ENCODE results near the gene OASL.
A peak's percentile ranks its signal among the peaks of the same experiment; 100 is the strongest.

The OASL gene

DNA sequence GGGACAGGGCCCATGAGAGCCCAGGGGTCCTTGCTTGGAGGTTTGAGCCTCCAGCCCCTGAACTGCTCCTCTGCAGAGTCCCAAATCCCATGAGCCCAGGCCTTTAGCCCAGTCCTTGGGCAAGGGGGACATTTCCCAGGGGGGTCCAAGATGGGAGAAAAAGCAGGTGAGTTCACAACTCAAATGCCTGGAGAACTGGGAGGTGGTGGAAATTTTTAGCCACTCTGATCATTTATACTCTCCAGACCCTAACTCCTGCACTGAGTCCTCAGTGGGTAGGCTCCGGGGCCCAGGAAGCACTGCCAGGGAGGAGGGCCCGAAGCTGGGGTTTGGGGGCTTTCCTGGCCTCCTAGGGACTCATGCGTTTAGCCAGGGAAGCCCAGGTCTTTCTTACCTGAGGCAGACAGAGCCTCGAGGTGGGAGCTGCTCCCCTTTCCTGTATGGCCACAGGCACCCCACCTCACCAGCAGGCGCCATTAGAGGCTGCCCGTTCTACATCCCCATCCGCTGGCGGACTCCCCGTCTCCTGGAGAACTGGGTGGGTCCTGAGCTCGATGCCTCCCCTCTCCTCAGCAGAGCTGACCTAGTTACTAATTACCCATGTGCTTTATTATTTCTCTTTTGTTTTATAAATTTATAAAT, 59.7 kb downstream of the OASL start:
- TF ChIP-seq, protein P1, sequence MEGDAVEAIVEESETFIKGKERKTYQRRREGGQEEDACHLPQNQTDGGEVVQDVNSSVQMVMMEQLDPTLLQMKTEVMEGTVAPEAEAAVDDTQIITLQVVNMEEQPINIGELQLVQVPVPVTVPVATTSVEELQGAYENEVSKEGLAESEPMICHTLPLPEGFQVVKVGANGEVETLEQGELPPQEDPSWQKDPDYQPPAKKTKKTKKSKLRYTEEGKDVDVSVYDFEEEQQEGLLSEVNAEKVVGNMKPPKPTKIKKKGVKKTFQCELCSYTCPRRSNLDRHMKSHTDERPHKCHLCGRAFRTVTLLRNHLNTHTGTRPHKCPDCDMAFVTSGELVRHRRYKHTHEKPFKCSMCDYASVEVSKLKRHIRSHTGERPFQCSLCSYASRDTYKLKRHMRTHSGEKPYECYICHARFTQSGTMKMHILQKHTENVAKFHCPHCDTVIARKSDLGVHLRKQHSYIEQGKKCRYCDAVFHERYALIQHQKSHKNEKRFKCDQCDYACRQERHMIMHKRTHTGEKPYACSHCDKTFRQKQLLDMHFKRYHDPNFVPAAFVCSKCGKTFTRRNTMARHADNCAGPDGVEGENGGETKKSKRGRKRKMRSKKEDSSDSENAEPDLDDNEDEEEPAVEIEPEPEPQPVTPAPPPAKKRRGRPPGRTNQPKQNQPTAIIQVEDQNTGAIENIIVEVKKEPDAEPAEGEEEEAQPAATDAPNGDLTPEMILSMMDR (IDR thresholded peaks at IDR 0.05; ENCODE audit: extremely low read depth, missing control alignments): no peak
- DNase-seq (ENCODE audit: low spot score): no peak

DNA sequence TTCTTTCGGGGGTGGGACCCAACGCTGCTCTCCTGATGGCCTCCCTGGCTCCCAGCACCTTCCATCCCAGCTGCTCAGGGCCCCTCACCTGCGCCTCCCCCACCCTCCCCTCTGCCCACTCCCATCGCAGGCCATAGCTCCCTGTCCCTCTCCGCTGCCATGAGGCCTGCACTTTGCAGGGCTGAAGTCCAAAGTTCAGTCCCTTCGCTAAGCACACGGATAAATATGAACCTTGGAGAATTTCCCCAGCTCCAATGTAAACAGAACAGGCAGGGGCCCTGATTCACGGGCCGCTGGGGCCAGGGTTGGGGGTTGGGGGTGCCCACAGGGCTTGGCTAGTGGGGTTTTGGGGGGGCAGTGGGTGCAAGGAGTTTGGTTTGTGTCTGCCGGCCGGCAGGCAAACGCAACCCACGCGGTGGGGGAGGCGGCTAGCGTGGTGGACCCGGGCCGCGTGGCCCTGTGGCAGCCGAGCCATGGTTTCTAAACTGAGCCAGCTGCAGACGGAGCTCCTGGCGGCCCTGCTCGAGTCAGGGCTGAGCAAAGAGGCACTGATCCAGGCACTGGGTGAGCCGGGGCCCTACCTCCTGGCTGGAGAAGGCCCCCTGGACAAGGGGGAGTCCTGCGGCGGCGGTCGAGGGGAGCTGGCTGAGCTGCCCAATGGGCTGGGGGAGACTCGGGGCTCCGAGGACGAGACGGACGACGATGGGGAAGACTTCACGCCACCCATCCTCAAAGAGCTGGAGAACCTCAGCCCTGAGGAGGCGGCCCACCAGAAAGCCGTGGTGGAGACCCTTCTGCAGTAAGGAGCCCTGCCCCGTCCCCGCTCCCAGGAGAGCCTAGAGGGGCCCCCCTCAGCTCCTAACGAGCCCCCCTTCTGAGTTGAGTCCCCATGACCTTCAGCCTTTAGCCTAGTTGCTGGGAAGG, 60.5 kb downstream of the OASL start, which contains the start of gene HNF1A:
TSS of gene HNF1A (plus strand) at position 248 of the 924 bp plus-strand sequence. CDS start at position 474, 226 bp downstream.
- no peak for DNase-seq (ENCODE audit: low spot score)
- TF ChIP-seq, protein P1 (IDR thresholded peaks at IDR 0.05; ENCODE audit: extremely low read depth, missing control alignments): no peak

DNA sequence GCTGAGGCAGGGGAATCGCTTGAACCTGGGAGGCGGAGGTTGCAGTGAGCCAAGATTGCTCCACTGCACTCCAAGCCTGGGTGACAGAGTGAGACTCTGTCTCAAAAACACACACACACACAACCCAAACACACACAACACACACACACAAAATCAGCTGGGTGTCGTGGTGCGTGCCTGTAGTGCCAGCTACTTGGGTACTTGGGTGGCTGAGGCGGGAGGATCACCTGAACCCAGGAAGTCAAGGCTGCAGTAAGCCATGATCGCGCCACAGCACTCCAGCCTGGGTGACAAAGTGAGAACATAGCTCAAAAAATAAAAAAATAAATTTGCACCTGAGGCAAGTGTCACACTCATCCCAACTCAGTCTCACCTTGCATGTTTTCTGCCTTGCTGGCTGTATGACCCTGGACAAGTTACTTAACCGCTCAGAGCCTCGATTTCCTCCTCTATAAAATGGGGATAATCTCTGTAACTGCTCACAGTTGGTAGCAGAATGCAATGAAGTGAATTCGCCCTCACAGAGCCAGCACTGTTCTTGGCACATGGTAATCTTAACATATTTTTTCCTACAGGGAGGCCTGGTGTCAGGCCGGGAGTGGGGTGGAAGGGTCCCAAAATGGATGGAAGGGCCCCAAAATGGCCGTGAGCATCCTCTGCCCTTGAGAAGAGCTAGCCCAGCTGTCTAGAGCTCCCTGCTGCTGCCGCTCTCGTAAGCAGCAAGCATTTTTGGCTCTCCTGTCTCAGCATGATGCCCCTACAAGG, 61.3 kb downstream of the OASL start:
- DNase-seq (ENCODE audit: low spot score): no peak
- TF ChIP-seq, protein P1 (IDR thresholded peaks at IDR 0.05; ENCODE audit: extremely low read depth, missing control alignments): no peak

DNA sequence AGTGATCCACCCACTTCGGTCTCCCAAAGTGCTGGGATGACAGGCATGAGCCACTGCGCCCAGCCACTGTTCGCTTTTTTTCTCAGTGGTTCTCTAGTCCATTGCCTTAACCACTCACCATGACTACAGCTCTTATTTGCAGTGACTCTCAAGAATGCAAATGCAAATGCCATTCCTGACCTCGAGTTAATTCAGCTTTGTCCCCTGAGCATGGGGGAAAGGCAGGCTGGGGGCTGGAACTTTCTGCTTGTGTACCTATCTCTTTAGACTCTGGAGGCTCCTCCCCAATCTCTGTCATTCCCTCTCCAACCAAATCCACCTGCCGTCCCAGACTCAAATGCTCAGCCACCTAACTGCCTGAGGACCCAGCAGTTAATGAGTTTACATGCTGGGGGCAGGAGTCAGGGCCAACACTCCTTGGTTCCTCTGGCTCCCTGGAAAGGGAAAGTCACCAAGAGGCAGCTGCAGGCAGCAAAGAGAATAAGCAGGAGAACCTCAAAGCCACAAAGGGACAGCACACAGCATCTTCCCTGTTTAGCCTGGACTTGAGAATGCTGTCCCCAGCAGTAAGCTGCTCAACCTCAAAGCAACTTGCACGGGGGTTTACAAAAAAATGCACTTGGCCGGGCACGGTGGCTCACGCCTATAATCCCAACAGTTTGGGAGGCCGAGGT, 66.0 kb downstream of the OASL start:
- DNase-seq (ENCODE audit: low spot score): no peak
- TF ChIP-seq, protein P1 (IDR thresholded peaks at IDR 0.05; ENCODE audit: extremely low read depth, missing control alignments): no peak

DNA sequence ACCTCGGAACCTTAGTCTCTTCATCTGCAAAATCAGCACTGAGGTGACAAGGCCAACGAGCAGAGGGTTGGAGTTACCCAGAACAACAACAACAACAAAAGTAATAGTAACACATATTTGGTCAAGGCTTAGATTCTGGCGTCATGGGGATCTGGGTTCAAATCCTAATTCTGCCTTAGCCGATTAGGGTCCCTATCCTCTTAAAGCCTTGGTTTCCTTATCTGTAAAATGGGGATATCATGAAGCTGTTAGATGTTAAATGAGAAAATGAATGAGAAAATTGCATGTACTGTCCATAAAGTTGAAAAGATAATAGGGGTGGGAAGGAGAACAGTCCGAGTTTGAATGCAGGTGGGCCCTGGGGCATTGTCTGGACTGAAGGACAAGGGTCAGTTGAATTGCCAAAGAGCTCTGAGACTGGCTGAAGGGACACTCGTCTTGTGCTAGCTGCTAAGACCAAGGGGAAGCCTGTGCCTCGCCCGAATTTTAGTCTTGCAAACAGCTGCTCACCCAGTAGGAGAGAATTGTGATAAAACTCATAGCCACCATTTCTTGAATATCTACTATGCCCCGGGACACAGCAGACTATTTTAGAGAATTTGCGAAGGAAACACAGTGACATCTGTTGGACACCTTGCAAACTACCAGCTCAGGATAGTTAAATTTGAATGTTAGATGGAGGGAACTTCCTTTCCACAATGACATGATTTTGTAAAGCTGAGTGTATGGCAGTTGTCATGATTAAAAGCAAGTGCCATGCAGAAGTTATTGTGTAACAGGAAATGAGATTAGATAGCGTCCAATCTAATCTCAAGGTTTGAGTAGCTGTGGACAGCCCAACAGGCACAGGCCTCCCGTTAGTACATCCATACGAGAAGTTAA, 67.5 kb downstream of the OASL start:
- peak; percentile 82 for DNase-seq (ENCODE audit: low spot score)
- TF ChIP-seq, protein P1 (IDR thresholded peaks at IDR 0.05; ENCODE audit: extremely low read depth, missing control alignments): peak; percentile 59

DNA sequence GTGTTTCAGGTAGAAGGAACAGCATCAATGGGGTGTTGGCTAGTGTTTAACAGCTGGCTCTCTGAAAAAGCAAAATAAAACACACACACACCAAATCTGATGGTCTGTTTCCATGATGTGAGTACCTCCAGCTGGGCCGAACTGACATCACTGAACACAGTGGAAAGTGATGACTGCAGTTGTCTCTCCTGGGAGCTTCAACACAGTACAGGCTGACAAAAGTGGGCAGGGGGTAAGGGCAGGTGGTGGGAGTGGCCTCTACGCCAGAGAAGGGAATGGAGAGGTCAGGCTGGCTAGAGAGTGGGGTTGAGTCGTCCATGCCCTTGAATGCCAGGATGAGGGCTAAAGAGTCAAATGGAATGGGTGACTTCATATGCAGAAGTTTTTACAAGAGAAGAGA, 68.7 kb downstream of the OASL start:
- TF ChIP-seq, protein P1 (IDR thresholded peaks at IDR 0.05; ENCODE audit: extremely low read depth, missing control alignments): no peak

More for the DNA sequence above, 68.7 kb downstream of the OASL start:
- no peak for DNase-seq (ENCODE audit: low spot score)

Data from GM20000 (cell line).